Measurements from ENCODE around the gene NWD2.

NWD2 gene

DNA sequence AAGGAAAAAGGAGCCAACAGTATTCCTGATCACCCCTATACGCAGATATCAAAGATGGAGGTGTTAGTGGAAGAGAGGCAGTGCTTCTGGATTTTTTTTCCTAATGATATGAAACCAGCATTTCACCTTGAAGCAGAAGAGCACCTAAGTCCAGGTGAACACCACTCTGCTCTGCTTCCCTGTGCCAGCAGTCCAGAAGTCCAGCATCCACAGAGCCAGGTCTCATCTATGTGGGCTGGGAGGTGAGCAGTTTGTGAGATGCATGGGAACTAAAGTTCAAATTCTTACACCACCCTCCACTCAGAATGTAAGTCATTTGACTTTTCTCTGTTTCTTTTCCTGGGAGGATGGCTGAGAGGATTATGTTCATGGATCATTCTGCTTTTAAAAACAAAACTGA lies 239.1 kb downstream of the NWD2 start:
- Histone ChIP-seq H3K9ac (ENCODE audit: low read length) (no peak overlapping the region), H2BK15ac (ENCODE audit: low read depth, poor library complexity, severe bottlenecking) (no peak overlapping the region), H2AK5ac (ENCODE audit: low read length, severe bottlenecking) (no peak overlapping the region), H2AFZ (ENCODE audit: low read depth, low read length) (no peak overlapping the region), H4K91ac (ENCODE audit: low read length) (no peak overlapping the region), H3K4ac (ENCODE audit: low read depth in 1 of 2, low read length in 2 of 2) (no peak overlapping the region), H3K9me3 (ENCODE audit: control insufficient read depth, low read length) (no peaks in the 10 kb centered on the region), H3K4me3 (ENCODE audit: insufficient read depth in 1 of 2, low read depth in 1 of 2, low read length in 2 of 2) (no peak overlapping the region), H3K36me3 (ENCODE audit: control insufficient read depth in 1 of 2, insufficient read depth in 2 of 2, low read depth in 1 of 2, low read length in 2 of 2) (no peaks in the 10 kb centered on the region), H2BK12ac (ENCODE audit: low read length in 2 of 2) (no peak overlapping the region), H3K23ac (ENCODE audit: low read length in 2 of 2) (no peak overlapping the region), H3K18ac (ENCODE audit: low read depth in 1 of 2, low read length in 2 of 2) (no peak overlapping the region), H3K27ac (ENCODE audit: low read length, poor library complexity, severe bottlenecking) (no peak overlapping the region), H3K14ac (ENCODE audit: low read length in 2 of 2) (no peak overlapping the region), H3K4me1 (ENCODE audit: control insufficient read depth, insufficient read depth, low read depth, low read length) (no peaks in the 10 kb centered on the region), H2BK120ac (ENCODE audit: low read depth, low read length) (no peak overlapping the region), H3K79me1 (replicated peaks; ENCODE audit: low read length, poor library complexity, severe bottlenecking) (no peaks in the 10 kb centered on the region), H3K4me2 (ENCODE audit: low read length, poor library complexity, severe bottlenecking) (no peak overlapping the region), H2BK5ac (ENCODE audit: low read depth, low read length, poor library complexity, severe bottlenecking) (no peak overlapping the region), H3K27me3 (ENCODE audit: control insufficient read depth in 1 of 2, insufficient read depth in 1 of 2, low read length in 2 of 2) (no peaks in the 10 kb centered on the region), H4K8ac (ENCODE audit: low read length) (no peak overlapping the region)
- DNase-seq: no peak
- no CpG with 5 or more reads among the region's 1 CpG for WGBS

DNA sequence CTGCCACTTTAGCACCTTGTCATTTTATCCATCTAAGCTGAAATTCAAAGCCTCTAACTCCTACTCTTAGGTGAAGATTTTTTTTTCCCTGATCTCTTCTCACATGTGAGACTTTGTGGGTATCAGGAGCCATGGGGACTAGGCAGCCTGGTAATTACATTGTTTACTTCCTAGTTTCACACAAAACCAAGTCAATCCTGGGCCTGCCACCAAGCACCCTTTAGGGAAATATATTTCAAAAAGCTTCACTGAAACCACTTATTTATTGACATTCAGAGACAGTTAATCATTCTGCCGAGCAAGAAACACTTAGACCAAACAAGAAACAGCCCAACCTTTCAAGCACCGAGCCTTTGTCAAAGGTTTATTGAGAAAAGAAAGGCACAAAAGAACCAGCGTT lies 241.6 kb downstream of the NWD2 start:
- Histone ChIP-seq H3K4me3 (ENCODE audit: insufficient read depth in 1 of 2, low read depth in 1 of 2, low read length in 2 of 2) (no peak overlapping the region), H4K8ac (ENCODE audit: low read length) (no peak overlapping the region), H3K4ac (ENCODE audit: low read depth in 1 of 2, low read length in 2 of 2) (no peak overlapping the region), H3K27me3 (ENCODE audit: control insufficient read depth in 1 of 2, insufficient read depth in 1 of 2, low read length in 2 of 2) (no peaks in the 10 kb centered on the region), H3K36me3 (ENCODE audit: control insufficient read depth in 1 of 2, insufficient read depth in 2 of 2, low read depth in 1 of 2, low read length in 2 of 2) (no peaks in the 10 kb centered on the region), H2AK5ac (ENCODE audit: low read length, severe bottlenecking) (no peak overlapping the region), H2BK5ac (ENCODE audit: low read depth, low read length, poor library complexity, severe bottlenecking) (no peak overlapping the region), H3K79me1 (replicated peaks; ENCODE audit: low read length, poor library complexity, severe bottlenecking) (no peaks in the 10 kb centered on the region), H3K23ac (ENCODE audit: low read length in 2 of 2) (no peak overlapping the region), H4K91ac (ENCODE audit: low read length) (no peak overlapping the region), H3K4me2 (ENCODE audit: low read length, poor library complexity, severe bottlenecking) (no peak overlapping the region), H3K9ac (ENCODE audit: low read length) (no peak overlapping the region), H2BK120ac (ENCODE audit: low read depth, low read length) (no peak overlapping the region), H3K27ac (ENCODE audit: low read length, poor library complexity, severe bottlenecking) (no peak overlapping the region), H3K4me1 (ENCODE audit: control insufficient read depth, insufficient read depth, low read depth, low read length) (no peaks in the 10 kb centered on the region), H2BK12ac (ENCODE audit: low read length in 2 of 2) (no peak overlapping the region), H2BK15ac (ENCODE audit: low read depth, poor library complexity, severe bottlenecking) (no peak overlapping the region), H3K18ac (ENCODE audit: low read depth in 1 of 2, low read length in 2 of 2) (no peak overlapping the region), H2AFZ (ENCODE audit: low read depth, low read length) (no peak overlapping the region), H3K9me3 (ENCODE audit: control insufficient read depth, low read length) (no peaks in the 10 kb centered on the region), H3K14ac (ENCODE audit: low read length in 2 of 2) (no peak overlapping the region)
- no peak for DNase-seq
- 67% methylated on average over 3 of the region's 3 CpGs for WGBS

DNA sequence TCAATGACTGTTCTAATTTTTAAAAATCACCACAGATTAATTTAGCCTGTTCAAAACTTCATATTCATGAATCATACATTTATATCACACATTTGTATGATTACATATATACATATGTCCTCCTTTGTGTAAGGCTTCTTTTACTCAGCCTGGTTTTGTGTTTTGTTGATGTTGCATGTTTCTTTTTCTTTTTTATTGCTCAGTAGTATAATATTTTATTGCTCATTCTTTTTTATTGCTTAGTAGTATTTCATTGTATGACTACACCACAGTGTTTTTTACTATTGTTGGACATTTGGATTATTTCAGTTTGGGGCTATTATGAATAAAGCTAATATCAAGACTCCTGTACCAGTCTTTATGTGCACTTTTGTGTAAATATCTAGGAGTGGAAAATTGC lies 243.1 kb downstream of the NWD2 start:
- no peaks in the 10 kb centered on the region for H3K9me3 ChIP-seq (ENCODE audit: control insufficient read depth, low read length)
- no peaks in the 10 kb centered on the region for H3K27me3 ChIP-seq (ENCODE audit: control insufficient read depth in 1 of 2, insufficient read depth in 1 of 2, low read length in 2 of 2)
- no peak for DNase-seq
- H2BK15ac ChIP-seq (ENCODE audit: low read depth, poor library complexity, severe bottlenecking): no peak overlapping the region
- H3K4me1 ChIP-seq (ENCODE audit: control insufficient read depth, insufficient read depth, low read depth, low read length): no peaks in the 10 kb centered on the region
- no peak overlapping the region for H3K4me3 ChIP-seq (ENCODE audit: insufficient read depth in 1 of 2, low read depth in 1 of 2, low read length in 2 of 2)
- no peak overlapping the region for H3K23ac ChIP-seq (ENCODE audit: low read length in 2 of 2)
- no peak overlapping the region for H3K18ac ChIP-seq (ENCODE audit: low read depth in 1 of 2, low read length in 2 of 2)
- H3K9ac ChIP-seq (ENCODE audit: low read length): no peak overlapping the region
- H2AFZ ChIP-seq (ENCODE audit: low read depth, low read length): no peak overlapping the region
- H2AK5ac ChIP-seq (ENCODE audit: low read length, severe bottlenecking): no peak overlapping the region
- no peak overlapping the region for H2BK12ac ChIP-seq (ENCODE audit: low read length in 2 of 2)
- H3K4ac ChIP-seq (ENCODE audit: low read depth in 1 of 2, low read length in 2 of 2): no peak overlapping the region
- H3K36me3 ChIP-seq (ENCODE audit: control insufficient read depth in 1 of 2, insufficient read depth in 2 of 2, low read depth in 1 of 2, low read length in 2 of 2): no peaks in the 10 kb centered on the region
- H4K91ac ChIP-seq (ENCODE audit: low read length): no peak overlapping the region
- no peak overlapping the region for H3K4me2 ChIP-seq (ENCODE audit: low read length, poor library complexity, severe bottlenecking)
- no peak overlapping the region for H3K14ac ChIP-seq (ENCODE audit: low read length in 2 of 2)
- H4K8ac ChIP-seq (ENCODE audit: low read length): no peak overlapping the region
- H2BK120ac ChIP-seq (ENCODE audit: low read depth, low read length): no peak overlapping the region
- H2BK5ac ChIP-seq (ENCODE audit: low read depth, low read length, poor library complexity, severe bottlenecking): no peak overlapping the region
- H3K79me1 ChIP-seq (replicated peaks; ENCODE audit: low read length, poor library complexity, severe bottlenecking): no peaks in the 10 kb centered on the region
- no peak overlapping the region for H3K27ac ChIP-seq (ENCODE audit: low read length, poor library complexity, severe bottlenecking)

DNA sequence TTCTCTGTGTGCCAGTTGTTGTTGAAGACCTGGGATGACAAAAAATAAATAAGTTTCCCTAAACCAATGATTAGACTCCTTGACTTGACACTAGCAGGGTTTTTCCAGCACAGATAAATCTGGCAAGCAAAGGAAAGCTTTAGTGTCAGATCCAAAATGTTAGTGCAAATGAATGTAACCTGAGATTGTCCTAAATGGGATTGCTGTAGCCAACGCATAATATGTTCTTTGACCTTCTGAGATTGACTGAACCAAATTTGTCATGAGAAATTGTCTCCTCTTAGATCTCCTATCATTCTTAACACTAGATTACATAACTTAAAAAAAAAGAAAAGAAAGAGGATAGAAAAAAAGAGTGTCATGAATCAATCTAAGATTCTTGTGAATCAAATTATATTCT lies 245.2 kb downstream of the NWD2 start:
- Histone ChIP-seq H3K36me3 (ENCODE audit: control insufficient read depth in 1 of 2, insufficient read depth in 2 of 2, low read depth in 1 of 2, low read length in 2 of 2) (no peaks in the 10 kb centered on the region), H3K4me3 (ENCODE audit: insufficient read depth in 1 of 2, low read depth in 1 of 2, low read length in 2 of 2) (no peak overlapping the region), H2BK15ac (ENCODE audit: low read depth, poor library complexity, severe bottlenecking) (no peak overlapping the region), H2BK12ac (ENCODE audit: low read length in 2 of 2) (no peak overlapping the region), H3K18ac (ENCODE audit: low read depth in 1 of 2, low read length in 2 of 2) (no peak overlapping the region), H3K9ac (ENCODE audit: low read length) (no peak overlapping the region), H3K4me2 (ENCODE audit: low read length, poor library complexity, severe bottlenecking) (no peak overlapping the region), H4K8ac (ENCODE audit: low read length) (no peak overlapping the region), H3K79me1 (replicated peaks; ENCODE audit: low read length, poor library complexity, severe bottlenecking) (no peaks in the 10 kb centered on the region), H2BK5ac (ENCODE audit: low read depth, low read length, poor library complexity, severe bottlenecking) (no peak overlapping the region), H3K23ac (ENCODE audit: low read length in 2 of 2) (no peak overlapping the region), H2AK5ac (ENCODE audit: low read length, severe bottlenecking) (no peak overlapping the region), H2BK120ac (ENCODE audit: low read depth, low read length) (no peak overlapping the region), H3K4ac (ENCODE audit: low read depth in 1 of 2, low read length in 2 of 2) (no peak overlapping the region), H3K14ac (ENCODE audit: low read length in 2 of 2) (no peak overlapping the region), H4K91ac (ENCODE audit: low read length) (no peak overlapping the region), H3K27me3 (ENCODE audit: control insufficient read depth in 1 of 2, insufficient read depth in 1 of 2, low read length in 2 of 2) (no peaks in the 10 kb centered on the region), H3K4me1 (ENCODE audit: control insufficient read depth, insufficient read depth, low read depth, low read length) (no peaks in the 10 kb centered on the region), H2AFZ (ENCODE audit: low read depth, low read length) (no peak overlapping the region), H3K27ac (ENCODE audit: low read length, poor library complexity, severe bottlenecking) (no peak overlapping the region), H3K9me3 (ENCODE audit: control insufficient read depth, low read length) (no peaks in the 10 kb centered on the region)
- DNase-seq: no peak
- no CpG with 5 or more reads among the region's 1 CpG for WGBS

Data from mesenchymal stem cell (in vitro differentiated cells and primary cell).